ENCODE results near the gene ADIPOQ.

ADIPOQ gene

GRCh38 chr3:186852994-186853393 is 10.5 kb downstream of the ADIPOQ start:
- no peaks in the 10 kb centered on the region for H3K36me3 ChIP-seq (ENCODE audit: control insufficient read depth in 2 of 2, insufficient read depth in 1 of 2, low read length in 2 of 2)
- TF ChIP-seq SALL2 (tag by site-specific recombination; IDR thresholded peaks at IDR 0.05; ENCODE audit: borderline replicate concordance), result no peak
- H3K4me1 ChIP-seq (ENCODE audit: control insufficient read depth, insufficient read depth, low read length), result no peaks in the 10 kb centered on the region
- CTCF ChIA-PET, result interaction anchor here (0.6 to 1.2 kb wide), 2 partner anchors 67 to 310 kb away, joined by 3 to 4 read pairs; no protein-coding TSS in a partner anchor
- H3K9me3 ChIP-seq (ENCODE audit: control insufficient read depth, insufficient read depth, low read depth, low read length), result no peaks in the 10 kb centered on the region
- no peak overlapping the region for H3K4me3 ChIP-seq (ENCODE audit: low read depth, low read length)
- H3K27ac ChIP-seq (ENCODE audit: extremely low read depth, low read depth, low read length), result no peak overlapping the region
- POLR2A ChIA-PET, result no interaction called here

- Histone ChIP-seq H3K4me1 (ENCODE audit: control insufficient read depth, insufficient read depth, low read length) (no peaks in the 10 kb centered on the region), H3K36me3 (ENCODE audit: control insufficient read depth in 2 of 2, insufficient read depth in 1 of 2, low read length in 2 of 2) (no peaks in the 10 kb centered on the region), H3K27ac (ENCODE audit: extremely low read depth, low read depth, low read length) (no peak overlapping the region), H3K4me3 (ENCODE audit: low read depth, low read length) (no peak overlapping the region), H3K9me3 (ENCODE audit: control insufficient read depth, insufficient read depth, low read depth, low read length) (no peaks in the 10 kb centered on the region)
- TF ChIP-seq ZNF488 (tag by site-specific recombination; IDR thresholded peaks at IDR 0.05) (no peak), ZNF157 (tag by site-specific recombination; IDR thresholded peaks at IDR 0.05) (peak; percentile 51; the same call in 1 of the 2 replicates), ZFHX2 (tag by site-specific recombination; conservative IDR thresholded peaks at IDR 0.05) (no peak), ZNF837 (tag by site-specific recombination; IDR thresholded peaks at IDR 0.05) (no peak), ZNF580 (tag by site-specific recombination; IDR thresholded peaks at IDR 0.05) (no peak), PRDM2 (tag by site-specific recombination; IDR thresholded peaks at IDR 0.05; ENCODE audit: borderline replicate concordance) (no peak), ZNF184 (tag by site-specific recombination; IDR thresholded peaks at IDR 0.05) (no peak), ZNF677 (tag by site-specific recombination; IDR thresholded peaks at IDR 0.05) (no peak)
- ChIA-PET CTCF (no interaction called here), POLR2A (no interaction called here)
Measured at GRCh38 chr3:186854146-186854545, 11.6 kb downstream of the ADIPOQ start.

GRCh38 chr3:186854954-186855353 is 12.4 kb downstream of the ADIPOQ start:
- H3K27ac ChIP-seq (ENCODE audit: extremely low read depth, low read depth, low read length), result no peak overlapping the region
- no peak for TF ChIP-seq ZNF202 (tag by site-specific recombination; IDR thresholded peaks at IDR 0.05; ENCODE audit: borderline replicate concordance)
- TF ChIP-seq ZNF394 (tag by site-specific recombination; IDR thresholded peaks at IDR 0.05; ENCODE audit: borderline replicate concordance), result no peak
- TF ChIP-seq PRDM6 (tag by site-specific recombination; IDR thresholded peaks at IDR 0.05), result no peak
- TF ChIP-seq ZIC2 (tag by site-specific recombination; IDR thresholded peaks at IDR 0.05), result no peak
- TF ChIP-seq ZBTB49 (tag by site-specific recombination; IDR thresholded peaks at IDR 0.05; ENCODE audit: low read depth), result no peak
- CTCF ChIA-PET, result no interaction called here
- no peaks in the 10 kb centered on the region for H3K4me1 ChIP-seq (ENCODE audit: control insufficient read depth, insufficient read depth, low read length)
- no peak overlapping the region for H3K4me3 ChIP-seq (ENCODE audit: low read depth, low read length)
- no peaks in the 10 kb centered on the region for H3K36me3 ChIP-seq (ENCODE audit: control insufficient read depth in 2 of 2, insufficient read depth in 1 of 2, low read length in 2 of 2)
- POLR2A ChIA-PET, result no interaction called here
- no peaks in the 10 kb centered on the region for H3K9me3 ChIP-seq (ENCODE audit: control insufficient read depth, insufficient read depth, low read depth, low read length)

Measured in HEK293 (cell line).